GM23338 (cell line): ENCODE data around the gene SELENOK. TPM values are rescaled to one million over a fixed set of nuclear protein-coding genes. Genes with fewer than 3 reads are reported as not detected.

Source experiments
- ATAC-seq: fragments of 200-7000 bp; cut with Tn5 transposase; 3 replicates; pipeline ENCODE4 v1.9.1; 2020
- DNase-seq: peaks from one replicate; pipeline ENCODE4 v3.0.0-alpha.2; 2015; ENCODE audit warnings: low spot score
- H2AFZ ChIP-seq: fragments of 200-600 bp; sonication (generic); 2 replicates; pipeline ENCODE4 v1.8.0; 2016; ENCODE audit warnings: antibody characterized with exemption, mild to moderate bottlenecking, moderate library complexity
- H3F3A ChIP-seq: fragments of 200-600 bp; sonication (generic); replicated peaks from 2 replicates; pipeline ENCODE4 v1.8.0; 2017; ENCODE audit warnings: antibody characterized with exemption, mixed run types, low read depth
- H3K27ac ChIP-seq: fragments of 200-600 bp; sonication (generic); 2 replicates; pipeline ENCODE4 v1.6.1; 2016; ENCODE audit warnings: low read depth
- H3K27me3 ChIP-seq: fragments of 200-600 bp; sonication (generic); 2 replicates; pipeline ENCODE4 v1.8.0; 2016; ENCODE audit warnings: mild to moderate bottlenecking, mixed run types, moderate library complexity; ENCODE audit not compliant: insufficient read depth
- H3K36me3 ChIP-seq: fragments of 200-600 bp; sonication (generic); 2 replicates; pipeline ENCODE4 v1.8.0; 2016; ENCODE audit warnings: mild to moderate bottlenecking; ENCODE audit not compliant: insufficient read depth
- H3K4me1 ChIP-seq: fragments of 200-600 bp; sonication (generic); 2 replicates; pipeline ENCODE4 v1.8.0; 2016; ENCODE audit warnings: mild to moderate bottlenecking, moderate library complexity; ENCODE audit not compliant: insufficient read depth
- H3K4me2 ChIP-seq: fragments of 200-600 bp; sonication (generic); 2 replicates; pipeline ENCODE4 v1.7.1; 2017; ENCODE audit warnings: mixed run types
- H3K4me3 ChIP-seq: fragments of 200-600 bp; sonication (generic); 2 replicates; pipeline ENCODE4 v1.6.1; 2016; ENCODE audit warnings: mixed run types
- H3K79me2 ChIP-seq: fragments of 200-600 bp; sonication (generic); replicated peaks from 2 replicates; pipeline ENCODE4 v1.8.0; 2017; ENCODE audit warnings: mild to moderate bottlenecking; ENCODE audit not compliant: insufficient read depth
- H3K9me2 ChIP-seq: fragments of 200-600 bp; sonication (generic); 2 replicates; pipeline ENCODE4 v1.8.0; 2017; ENCODE audit not compliant: insufficient read depth
- H4K20me1 ChIP-seq: fragments of 200-600 bp; sonication (generic); replicated peaks from 2 replicates; pipeline ENCODE4 v1.8.0; 2017; ENCODE audit warnings: mild to moderate bottlenecking; ENCODE audit not compliant: insufficient read depth
- H3K27ac Mint-ChIP-seq: 2 replicates; pipeline ENCODE4 v1.8.0; 2020; ENCODE audit warnings: inconsistent platforms, mild to moderate bottlenecking, moderate library complexity, mixed read lengths
- H3K27me3 Mint-ChIP-seq: 3 replicates; pipeline ENCODE4 v1.8.0; 2022; ENCODE audit warnings: low read depth, mild to moderate bottlenecking, moderate library complexity, mixed read lengths, inconsistent platforms; ENCODE audit not compliant: insufficient read depth, poor library complexity
- H3K36me3 Mint-ChIP-seq: 3 replicates; pipeline ENCODE4 v1.8.0; 2021; ENCODE audit warnings: low read depth, mild to moderate bottlenecking, inconsistent platforms, moderate library complexity, mixed read lengths
- H3K4me1 Mint-ChIP-seq: 3 replicates; pipeline ENCODE4 v1.8.0; 2020; ENCODE audit warnings: mild to moderate bottlenecking, inconsistent platforms, mixed read lengths
- H3K4me3 Mint-ChIP-seq: 3 replicates; pipeline ENCODE4 v1.8.0; 2021; ENCODE audit warnings: moderate library complexity, mild to moderate bottlenecking, inconsistent platforms, mixed read lengths
- H3K9me3 Mint-ChIP-seq: 3 replicates; pipeline ENCODE4 v1.8.0; 2020; ENCODE audit warnings: moderate library complexity, mild to moderate bottlenecking, inconsistent platforms, mixed read lengths
- CTCF ChIP-seq, 2 experiments: fragments of 200-600 bp in 1 of 2; sonication (generic) in 1 of 2; conservative IDR thresholded peaks; 2 replicates each; pipeline versions ENCODE4 v1.5.1 to v1.6.1; 2016 to 2017; ENCODE audit warnings: antibody characterized with exemption in 2 of 2, low read depth in 2 of 2, mild to moderate bottlenecking in 2 of 2, moderate library complexity in 1 of 2
- ETS1 ChIP-seq: IDR thresholded peaks from 2 replicates; pipeline ENCODE4 v1.6.1; 2016; ENCODE audit warnings: antibody characterized with exemption
- EZH2 ChIP-seq: fragments of 200-600 bp; sonication (generic); IDR thresholded peaks from one replicate; pipeline ENCODE4 v1.8.0; 2017; ENCODE audit warnings: antibody characterized with exemption, mild to moderate bottlenecking, low read depth; ENCODE audit not compliant: unreplicated experiment
- EZH2phosphoT487 ChIP-seq: fragments of 200-600 bp; sonication (generic); IDR thresholded peaks from one replicate; pipeline ENCODE4 v1.8.1; 2018; ENCODE audit warnings: antibody characterized with exemption; ENCODE audit not compliant: unreplicated experiment
- JUNB ChIP-seq: IDR thresholded peaks from one replicate; pipeline ENCODE4 v1.6.1; 2016; ENCODE audit warnings: antibody characterized with exemption; ENCODE audit not compliant: unreplicated experiment
- NANOG ChIP-seq: IDR thresholded peaks from 2 replicates; pipeline ENCODE4 v1.6.1; 2016; ENCODE audit warnings: antibody characterized with exemption, borderline replicate concordance
- POLR2AphosphoS5 ChIP-seq: IDR thresholded peaks from 2 replicates; pipeline ENCODE4 v1.6.1; 2016; ENCODE audit warnings: antibody characterized with exemption, low read depth
- REST ChIP-seq: IDR thresholded peaks from one replicate; pipeline ENCODE4 v1.6.1; 2018; ENCODE audit warnings: antibody characterized with exemption; ENCODE audit not compliant: unreplicated experiment
- STAT1 ChIP-seq: IDR thresholded peaks from one replicate; pipeline ENCODE4 v1.6.1; 2016; ENCODE audit warnings: antibody characterized with exemption; ENCODE audit not compliant: unreplicated experiment
- ZNF331 ChIP-seq: fragments of 250-450 bp; sonication (Bioruptor Pico); IDR thresholded peaks from 2 replicates; pipeline ENCODE4 v1.5.0; 2020; ENCODE audit warnings: low read depth, mild to moderate bottlenecking, moderate library complexity
- polyA plus RNA-seq: library from polyadenylated mRNA; unstranded; fragments of >200 nt; fragmentation: Nextera tagmentation; extraction: Ambion mirVana; gene quantifications from 2 replicates; pipeline ENCODE4 v1.2.1, GENCODE V29; 2016
- total RNA-seq: library from RNA; depleted of rRNA; stranded (reverse); fragments of >200 nt; shearing (Covaris generic); gene quantifications from 2 replicates; pipeline ENCODE4 v1.2.3, GENCODE V29; 2014

The SELENOK gene
- total and polyA plus RNA-seq, 2 experiments from 2014 or later: 21.4 to 168 TPM

- TF ChIP-seq CTCF (conservative IDR thresholded peaks at IDR 0.05; ENCODE audit: low read depth in 2 of 2) (no peak), EZH2phosphoT487 (no peak), POLR2AphosphoS5 (no peak), NANOG (no peak), ZNF331 (CRISPR knock-in tag) (no peak), STAT1 (no peak), EZH2 (no peak), REST (no peak), JUNB (no peak)
These were observed 11.0 kb downstream of the SELENOK start (continued) for GRCh38 chr3:53880396-53881345.

GRCh38 chr3:53865732-53866499 lies 25.7 kb downstream of the SELENOK start:
- Mint-ChIP-seq H3K4me3 (no peak overlapping the region), H3K27ac (no peak overlapping the region), H3K4me1 (no peaks in the 10 kb centered on the region), H3K27me3 (no peaks in the 10 kb centered on the region), H3K9me3 (no peaks in the 10 kb centered on the region), H3K36me3 (peaks cover 52% of the 10 kb centered on the region)
- Histone ChIP-seq H3K4me2 (no peak overlapping the region), H3K4me3 (no peak overlapping the region), H3K36me3 (peaks cover 30% of the 10 kb centered on the region), H3K27me3 (no peaks in the 10 kb centered on the region), H3K4me1 (no peaks in the 10 kb centered on the region), H3K27ac (no peak overlapping the region), H3F3A (no peaks in the 10 kb centered on the region), H4K20me1 (peaks cover 9% of the 10 kb centered on the region), H3K79me2 (peaks cover 3% of the 10 kb centered on the region; the same call in 1 of the 2 replicates), H3K9me2 (no peaks in the 10 kb centered on the region), H2AFZ (no peak overlapping the region)
- no peak for ATAC-seq
- DNase-seq: no peak
- TF ChIP-seq STAT1 (no peak), ETS1 (no peak)
